ENCODE data around the gene MMP13.

GRCh38 chr11:102936864-102937509, 18.5 kb downstream of the MMP13 start:
- TF ChIP-seq EZH2 (IDR thresholded peaks at IDR 0.05) (no peak), EZH2phosphoT487 (IDR thresholded peaks at IDR 0.05) (no peak)
